Skeletal muscle satellite cell (primary cell): Measurements from ENCODE around the gene DHRS7B.
"Not testable (repeated sequence)": the region's sequence is repeated elsewhere in the genome, so short reads cannot be mapped to it uniquely, and the experiment has no call there.

Source experiments
- H3K27me3 ChIP-seq: 2 replicates; pipeline ENCODE4 v1.7.0; 2013; ENCODE audit warnings: low read length; ENCODE audit not compliant: control insufficient read depth, insufficient read depth
- H3K36me3 ChIP-seq: 2 replicates; pipeline ENCODE4 v1.7.0; 2013; ENCODE audit warnings: mild to moderate bottlenecking, control low read depth, low read length; ENCODE audit not compliant: insufficient read depth
- H3K4me1 ChIP-seq: 2 replicates; pipeline ENCODE4 v1.7.0; 2013; ENCODE audit warnings: low read length; ENCODE audit not compliant: control insufficient read depth, insufficient read depth
- H3K4me2 ChIP-seq: 2 replicates; pipeline ENCODE4 v1.7.0; 2013; ENCODE audit warnings: mild to moderate bottlenecking, low read length
- H3K4me3 ChIP-seq: 2 replicates; pipeline ENCODE4 v1.7.0; 2013; ENCODE audit warnings: low read length
- H3K9ac ChIP-seq: 2 replicates; pipeline ENCODE4 v1.7.0; 2013; ENCODE audit warnings: mild to moderate bottlenecking, low read depth, low read length, moderate library complexity
- H3K9me3 ChIP-seq: replicated peaks from 2 replicates; pipeline ENCODE4 v1.7.0; 2013; ENCODE audit warnings: mild to moderate bottlenecking, control low read depth, low read length

Gene DHRS7B

GRCh38 chr17:21214015-21214776 is 87.4 kb downstream of the DHRS7B start, which contains the start of gene TMEM11:
TMEM11 (minus strand) TSS chr17:21214161; CDS start chr17:21214152, 9 bp downstream.
- peaks cover 45% of the 10 kb centered on the region for H3K4me1 ChIP-seq
- H3K36me3 ChIP-seq, result peaks cover 15% of the 10 kb centered on the region
- peak within 1 kb of the TSS; percentile 99 for H3K9ac ChIP-seq
- H3K27me3 ChIP-seq, result no peaks in the 10 kb centered on the region
- H3K4me3 ChIP-seq, result peak within 1 kb of the TSS; percentile 95
- H3K9me3 ChIP-seq, result no peaks in the 10 kb centered on the region
- H3K4me2 ChIP-seq, result peak within 1 kb of the TSS; percentile 96

GRCh38 chr17:21214777-21215541 is 88.2 kb downstream of the DHRS7B start:
- Histone ChIP-seq H3K9me3 (no peaks in the 10 kb centered on the region), H3K36me3 (peaks cover 13% of the 10 kb centered on the region), H3K4me1 (peaks cover 38% of the 10 kb centered on the region), H3K4me2 (peak overlapping the region; percentile 96), H3K9ac (peak overlapping the region; percentile 99), H3K4me3 (peak overlapping the region; percentile 95), H3K27me3 (no peaks in the 10 kb centered on the region)

DNA sequence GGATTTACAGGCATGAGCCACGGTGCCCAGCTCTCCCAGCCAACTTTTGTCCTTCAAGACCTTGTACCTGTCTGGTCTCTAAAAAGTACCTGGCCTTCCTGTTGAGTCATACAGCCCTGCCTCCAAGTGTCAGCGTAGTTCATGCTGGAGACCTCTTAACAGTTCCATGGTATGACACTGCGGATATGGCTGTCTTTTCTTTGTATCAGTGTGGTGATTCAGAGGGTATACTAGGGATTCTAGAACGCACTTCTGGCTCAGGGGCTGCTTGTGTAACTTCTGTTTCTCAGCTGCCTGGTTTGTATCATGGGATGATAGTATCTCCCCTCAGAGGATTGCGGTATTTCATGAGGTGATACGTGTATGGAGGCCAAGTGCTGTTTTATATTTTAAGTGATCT is 89.2 kb downstream of the DHRS7B start:
- H3K4me1 ChIP-seq, result peaks cover 30% of the 10 kb centered on the region
- no peak overlapping the region for H3K4me3 ChIP-seq
- no peak overlapping the region for H3K4me2 ChIP-seq
- H3K9me3 ChIP-seq, result no peaks in the 10 kb centered on the region
- peaks cover 3% of the 10 kb centered on the region for H3K36me3 ChIP-seq
- H3K27me3 ChIP-seq, result no peaks in the 10 kb centered on the region
- H3K9ac ChIP-seq, result no peak overlapping the region

GRCh38 chr17:21217346-21217745 is 90.6 kb downstream of the DHRS7B start:
- Histone ChIP-seq H3K36me3 (no peaks in the 10 kb centered on the region), H3K27me3 (no peaks in the 10 kb centered on the region), H3K9me3 (no peaks in the 10 kb centered on the region), H3K4me3 (no peak overlapping the region), H3K9ac (no peak overlapping the region), H3K4me2 (no peak overlapping the region), H3K4me1 (peaks cover 16% of the 10 kb centered on the region)

DNA sequence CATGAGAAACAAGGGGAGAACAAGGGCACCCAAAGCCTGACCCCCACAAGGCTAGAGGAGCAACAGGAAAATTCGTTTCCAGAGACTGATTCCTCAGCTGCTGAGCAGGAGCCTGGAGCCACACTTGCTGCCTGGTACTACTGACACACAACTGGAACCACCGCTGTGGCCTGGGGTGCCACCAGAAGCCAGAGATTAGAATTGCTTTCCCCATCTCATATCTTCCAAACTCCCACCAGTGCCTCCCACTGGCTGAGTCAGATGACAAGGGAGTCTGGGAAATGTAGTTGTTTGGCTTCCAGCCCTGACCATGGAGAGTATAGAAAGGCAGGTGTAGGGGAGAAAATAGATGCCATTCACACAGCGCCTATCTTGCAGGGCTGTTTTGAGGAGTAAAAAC is 91.3 kb downstream of the DHRS7B start:
- H3K4me2 ChIP-seq, result no peak overlapping the region
- no peak overlapping the region for H3K4me3 ChIP-seq
- H3K4me1 ChIP-seq, result peaks cover 9% of the 10 kb centered on the region
- H3K36me3 ChIP-seq, result no peaks in the 10 kb centered on the region
- H3K9ac ChIP-seq, result no peak overlapping the region
- no peaks in the 10 kb centered on the region for H3K27me3 ChIP-seq
- H3K9me3 ChIP-seq, result no peaks in the 10 kb centered on the region

- Histone ChIP-seq H3K9me3 (no peaks in the 10 kb centered on the region), H3K27me3 (no peaks in the 10 kb centered on the region), H3K4me3 (no peak overlapping the region), H3K9ac (no peak overlapping the region), H3K4me2 (no peak overlapping the region), H3K4me1 (peaks cover 9% of the 10 kb centered on the region), H3K36me3 (no peaks in the 10 kb centered on the region)
These were observed 92.1 kb downstream of the DHRS7B start for GRCh38 chr17:21218831-21219380.

DNA sequence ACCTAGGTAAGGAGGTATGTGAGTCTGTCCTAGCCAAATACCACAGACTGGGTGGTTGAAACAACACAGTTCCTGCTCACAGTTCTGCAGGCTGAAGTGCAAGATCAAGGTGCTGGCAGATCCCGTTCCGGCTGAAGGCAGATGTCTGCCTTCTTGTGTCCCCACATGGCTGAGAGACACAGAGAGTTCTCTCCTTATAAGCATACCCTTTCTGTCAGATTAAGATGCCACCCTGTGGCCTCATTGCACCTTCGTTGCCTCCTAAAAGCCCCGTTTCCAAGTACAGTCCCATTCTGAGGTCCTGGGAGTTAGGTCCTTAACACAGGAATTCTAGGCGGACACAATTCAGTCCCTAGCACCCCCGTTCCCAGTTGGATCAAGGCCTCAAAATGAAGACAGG is 96.3 kb downstream of the DHRS7B start:
- Histone ChIP-seq H3K36me3 (no peaks in the 10 kb centered on the region), H3K4me1 (no peaks in the 10 kb centered on the region), H3K27me3 (no peaks in the 10 kb centered on the region), H3K9ac (no peak overlapping the region), H3K4me2 (no peak overlapping the region), H3K4me3 (no peak overlapping the region), H3K9me3 (no peaks in the 10 kb centered on the region)

- H3K27me3 ChIP-seq, H3K36me3 ChIP-seq, H3K4me2 ChIP-seq, H3K9ac ChIP-seq, H3K4me3 ChIP-seq, H3K9me3 ChIP-seq, H3K4me1 ChIP-seq: not testable (repeated sequence)
These were observed 100.5 kb downstream of the DHRS7B start for GRCh38 chr17:21227277-21227676.

DNA sequence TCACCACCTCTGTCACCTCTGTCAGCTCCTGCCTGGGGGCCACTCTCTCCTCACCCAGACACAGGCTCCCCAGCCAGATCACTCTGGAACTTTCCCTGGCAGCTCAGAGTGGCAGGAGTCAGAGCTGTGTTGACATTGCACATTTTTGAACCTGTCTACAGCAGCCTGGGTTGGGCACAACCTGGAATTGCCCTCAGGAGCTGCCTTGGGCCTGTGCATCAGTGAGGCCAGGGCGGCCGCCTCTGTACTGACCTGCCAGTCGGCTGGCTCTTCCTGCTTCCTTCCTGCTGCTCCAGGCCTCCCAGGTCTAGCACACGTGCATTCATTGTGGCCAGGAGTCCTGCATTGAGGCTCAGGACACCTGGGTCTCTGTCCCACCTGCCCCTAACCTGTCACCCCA is 101.3 kb downstream of the DHRS7B start:
- H3K9me3 ChIP-seq, result no peaks in the 10 kb centered on the region
- no peaks in the 10 kb centered on the region for H3K27me3 ChIP-seq
- no peak overlapping the region for H3K4me3 ChIP-seq
- no peak overlapping the region for H3K9ac ChIP-seq
- no peaks in the 10 kb centered on the region for H3K4me1 ChIP-seq
- H3K36me3 ChIP-seq, result no peaks in the 10 kb centered on the region
- no peak overlapping the region for H3K4me2 ChIP-seq

DNA sequence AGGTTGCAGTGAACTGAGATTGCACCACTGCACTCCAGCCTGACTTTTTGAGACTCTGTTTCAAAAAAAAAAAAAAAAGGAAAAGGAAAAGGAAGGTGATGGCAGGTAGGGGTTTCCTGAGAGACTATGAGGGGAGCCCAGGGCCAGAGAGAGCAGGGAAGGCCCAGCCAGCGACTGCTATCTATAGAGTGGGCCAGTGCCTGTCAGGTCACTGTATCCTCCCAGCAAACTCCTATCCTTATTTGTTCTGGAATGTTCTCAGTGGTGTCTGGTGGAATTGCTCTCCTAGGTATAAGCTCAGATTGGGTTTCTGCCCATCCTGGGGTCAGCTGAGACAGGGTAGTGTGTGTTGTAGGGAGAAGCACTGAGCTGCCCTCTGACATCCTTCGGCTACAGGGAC is 102.1 kb downstream of the DHRS7B start:
- H3K9ac ChIP-seq, result no peak overlapping the region
- H3K4me1 ChIP-seq, result no peaks in the 10 kb centered on the region
- H3K36me3 ChIP-seq, result no peaks in the 10 kb centered on the region
- no peaks in the 10 kb centered on the region for H3K27me3 ChIP-seq
- H3K4me3 ChIP-seq, result no peak overlapping the region
- no peak overlapping the region for H3K4me2 ChIP-seq
- no peaks in the 10 kb centered on the region for H3K9me3 ChIP-seq

GRCh38 chr17:21231533-21231932 is 104.8 kb downstream of the DHRS7B start:
- Histone ChIP-seq H3K36me3 (no peaks in the 10 kb centered on the region), H3K9me3 (no peaks in the 10 kb centered on the region), H3K4me1 (no peaks in the 10 kb centered on the region), H3K27me3 (no peaks in the 10 kb centered on the region), H3K4me3 (no peak overlapping the region), H3K9ac (no peak overlapping the region), H3K4me2 (no peak overlapping the region)
